Loucy (cell line): ENCODE data around the gene SLC19A1.
"Not testable (repeated sequence)": the region's sequence is repeated elsewhere in the genome, so short reads cannot be mapped to it uniquely, and the experiment has no call there.

Source experiments
- H2AFZ ChIP-seq: fragments of 200-600 bp; sonication (generic); 2 replicates; pipeline ENCODE4 v1.6.0; 2016; ENCODE audit warnings: antibody characterized with exemption, mild to moderate bottlenecking, low read length, moderate library complexity
- H3F3A ChIP-seq: fragments of 200-600 bp; 2 replicates; pipeline ENCODE4 v1.6.0; 2016; ENCODE audit warnings: antibody characterized with exemption, low read depth, mild to moderate bottlenecking
- H3K27me3 ChIP-seq: fragments of 200-600 bp; sonication (generic); 2 replicates; pipeline ENCODE4 v1.6.1; 2014; ENCODE audit warnings: low read length, mild to moderate bottlenecking; ENCODE audit not compliant: insufficient read depth, poor library complexity, severe bottlenecking
- H3K36me3 ChIP-seq: fragments of 200-600 bp; sonication (generic); 2 replicates; pipeline ENCODE4 v1.6.1; 2016; ENCODE audit warnings: low read length; ENCODE audit not compliant: insufficient read depth
- H3K4me1 ChIP-seq: fragments of 200-600 bp; sonication (generic); 2 replicates; pipeline ENCODE4 v1.5.1; 2014; ENCODE audit warnings: low read length, mild to moderate bottlenecking; ENCODE audit not compliant: insufficient read depth, poor library complexity, severe bottlenecking
- H3K4me2 ChIP-seq: fragments of 200-600 bp; sonication (generic); 2 replicates; pipeline ENCODE4 v1.6.0; 2014; ENCODE audit warnings: antibody characterized with exemption, low read length, low read depth, mild to moderate bottlenecking; ENCODE audit not compliant: poor library complexity, severe bottlenecking
- H3K4me3 ChIP-seq: fragments of 200-600 bp; sonication (generic); 2 replicates; pipeline ENCODE4 v1.5.1; 2014; ENCODE audit warnings: low read length, mild to moderate bottlenecking, mixed read lengths; ENCODE audit not compliant: poor library complexity, severe bottlenecking
- H3K79me2 ChIP-seq: fragments of 200-600 bp; sonication (generic); 2 replicates; pipeline ENCODE4 v1.6.1; 2014; ENCODE audit warnings: low read length; ENCODE audit not compliant: insufficient read depth
- H3K9ac ChIP-seq: fragments of 200-600 bp; sonication (generic); 2 replicates; pipeline ENCODE4 v1.6.0; 2014; ENCODE audit warnings: mild to moderate bottlenecking, low read depth, low read length, moderate library complexity; ENCODE audit not compliant: poor library complexity, severe bottlenecking
- H3K9me2 ChIP-seq: fragments of 200-600 bp; sonication (generic); replicated peaks from 2 replicates; pipeline ENCODE4 v1.6.1; 2016; ENCODE audit warnings: low read depth, low read length, mixed read lengths
- H3K9me3 ChIP-seq: fragments of 200-600 bp; sonication (generic); 2 replicates; pipeline ENCODE4 v1.6.1; 2014; ENCODE audit warnings: mild to moderate bottlenecking, antibody characterized with exemption, low read length, low read depth; ENCODE audit not compliant: insufficient read depth
- H4K20me1 ChIP-seq: fragments of 200-600 bp; sonication (generic); 2 replicates; pipeline ENCODE4 v1.6.0; 2014; ENCODE audit warnings: antibody characterized with exemption, low read length, mild to moderate bottlenecking; ENCODE audit not compliant: insufficient read depth, poor library complexity, severe bottlenecking
- CTCF ChIP-seq: fragments of 200-600 bp; sonication (generic); conservative IDR thresholded peaks from 2 replicates; pipeline ENCODE4 v1.5.1; 2014; ENCODE audit warnings: mild to moderate bottlenecking, antibody characterized with exemption, low read length
- EZH2phosphoT487 ChIP-seq: fragments of 200-600 bp; IDR thresholded peaks from 2 replicates; pipeline ENCODE4 v1.6.1; 2018; ENCODE audit warnings: antibody characterized with exemption, mild to moderate bottlenecking, moderate library complexity, borderline replicate concordance

SLC19A1 gene

GRCh38 chr21:45562965-45563364 lies 20.7 kb upstream of the SLC19A1 start:
- H3K4me2 ChIP-seq: no peak overlapping the region
- no peaks in the 10 kb centered on the region for H3K36me3 ChIP-seq
- TF ChIP-seq EZH2phosphoT487: no peak
- no peak for TF ChIP-seq CTCF
- H3K9me3 ChIP-seq: no peaks in the 10 kb centered on the region
- H3K9me2 ChIP-seq: no peaks in the 10 kb centered on the region
- H3K79me2 ChIP-seq: no peaks in the 10 kb centered on the region
- H3K4me1 ChIP-seq: no peaks in the 10 kb centered on the region
- no peak overlapping the region for H3K4me3 ChIP-seq
- H2AFZ ChIP-seq: no peak overlapping the region
- no peak overlapping the region for H3K9ac ChIP-seq
- no peaks in the 10 kb centered on the region for H3K27me3 ChIP-seq
- H4K20me1 ChIP-seq: no peaks in the 10 kb centered on the region
- H3F3A ChIP-seq: no peaks in the 10 kb centered on the region

- Histone ChIP-seq H3K4me3 (no peak overlapping the region), H3K27me3 (no peaks in the 10 kb centered on the region), H3K4me2 (no peak overlapping the region), H3K9ac (no peak overlapping the region), H3K9me3 (no peaks in the 10 kb centered on the region), H3K9me2 (no peaks in the 10 kb centered on the region), H3K79me2 (no peaks in the 10 kb centered on the region), H2AFZ (no peak overlapping the region), H4K20me1 (no peaks in the 10 kb centered on the region), H3K4me1 (no peaks in the 10 kb centered on the region), H3K36me3 (no peaks in the 10 kb centered on the region), H3F3A (no peaks in the 10 kb centered on the region)
- TF ChIP-seq EZH2phosphoT487 (no peak), CTCF (no peak)
Observed at GRCh38 chr21:45562402-45562801, 20.2 kb upstream of the SLC19A1 start.

GRCh38 chr21:45561241-45561640 lies 19.0 kb upstream of the SLC19A1 start:
- H3K9me3 ChIP-seq, H3K36me3 ChIP-seq, H3K4me1 ChIP-seq, H3K4me3 ChIP-seq, H4K20me1 ChIP-seq, H2AFZ ChIP-seq, H3K9ac ChIP-seq, H3F3A ChIP-seq, H3K79me2 ChIP-seq, H3K9me2 ChIP-seq, H3K27me3 ChIP-seq, H3K4me2 ChIP-seq: not testable (repeated sequence)

GRCh38 chr21:45560106-45561021 lies 18.1 kb upstream of the SLC19A1 start:
- no peaks in the 10 kb centered on the region for H3K27me3 ChIP-seq
- H3K36me3 ChIP-seq: no peaks in the 10 kb centered on the region
- TF ChIP-seq EZH2phosphoT487: no peak
- TF ChIP-seq CTCF: no peak
- H3K9me3 ChIP-seq: no peaks in the 10 kb centered on the region
- no peaks in the 10 kb centered on the region for H3F3A ChIP-seq
- no peaks in the 10 kb centered on the region for H3K79me2 ChIP-seq
- H3K4me2 ChIP-seq: no peak overlapping the region
- no peak overlapping the region for H2AFZ ChIP-seq
- no peaks in the 10 kb centered on the region for H3K9me2 ChIP-seq
- no peak overlapping the region for H3K4me3 ChIP-seq
- peaks cover 5% of the 10 kb centered on the region for H3K4me1 ChIP-seq
- no peaks in the 10 kb centered on the region for H4K20me1 ChIP-seq
- H3K9ac ChIP-seq: no peak overlapping the region
